GM18870 (cell line): ENCODE data around the gene ACE.
"Not testable (repeated sequence)": the region's sequence is repeated elsewhere in the genome, so short reads cannot be mapped to it uniquely, and the experiment has no call there.

Experiments used
- ATAC-seq: cut with Tn5 transposase; IDR thresholded peaks from one replicate; pipeline ENCODE4 v1.9.1; 2021; ENCODE audit warnings: moderate library complexity; ENCODE audit not compliant: unreplicated experiment

Gene ACE

DNA sequence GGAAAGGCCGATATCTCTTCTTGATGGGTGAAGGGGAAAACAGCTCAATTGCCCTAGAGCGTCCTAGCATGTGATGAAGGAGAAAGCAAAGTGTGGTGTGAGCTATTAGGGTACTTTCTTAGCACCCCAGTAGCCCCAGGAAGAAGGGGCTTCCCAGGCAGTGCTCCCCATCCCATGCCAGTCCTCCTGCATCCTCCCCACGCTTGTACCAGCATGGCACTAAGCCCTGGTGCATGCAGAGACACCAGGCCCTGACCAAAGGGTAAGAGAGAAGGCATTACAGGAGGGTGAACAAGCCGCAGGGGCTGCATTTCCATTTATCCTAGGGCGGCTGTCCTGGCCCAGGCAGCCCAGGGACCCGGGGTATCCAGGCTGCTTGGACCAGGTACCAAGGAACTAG lies 33.8 kb upstream of the ACE start:
- no peak for ATAC-seq

DNA sequence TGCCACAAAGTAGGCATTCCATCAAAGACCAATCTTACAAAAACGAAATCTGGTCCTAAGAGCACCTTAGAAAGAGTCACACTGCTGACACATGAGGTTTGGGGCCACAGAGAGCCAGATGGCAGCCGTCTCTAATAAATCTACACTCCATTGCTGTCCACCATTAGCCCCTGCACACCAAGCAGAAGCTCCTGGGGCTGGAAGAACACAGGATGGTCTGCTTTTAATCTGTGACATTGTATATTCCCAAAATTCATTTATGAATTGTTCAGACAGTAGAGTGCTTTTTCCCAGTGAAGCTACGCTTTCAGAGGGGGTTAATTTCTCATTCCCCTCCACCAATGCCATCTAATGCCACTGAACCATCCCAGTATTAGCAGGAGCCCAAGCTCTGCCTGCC lies 32.4 kb upstream of the ACE start:
- ATAC-seq = no peak

DNA sequence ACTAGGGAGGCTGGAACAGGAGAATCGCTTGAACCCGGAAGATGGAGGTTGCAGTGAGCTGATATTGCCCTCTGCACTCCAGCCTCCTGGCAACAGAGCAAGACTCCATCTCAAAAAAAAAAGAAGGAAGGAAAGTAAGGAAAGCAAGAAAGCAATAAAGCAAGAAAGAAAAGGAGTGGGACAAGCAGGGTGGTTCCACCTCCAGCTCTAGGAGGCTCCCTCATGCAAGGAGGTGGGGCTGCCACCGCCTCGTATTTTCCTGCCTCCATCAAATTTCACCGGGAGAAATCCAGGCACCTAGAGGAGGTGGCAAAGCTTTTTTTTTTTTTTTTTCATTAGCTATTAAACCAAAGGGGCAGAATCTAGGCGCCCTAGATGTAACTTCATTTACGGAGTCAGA lies 31.8 kb upstream of the ACE start:
- no peak for ATAC-seq

DNA sequence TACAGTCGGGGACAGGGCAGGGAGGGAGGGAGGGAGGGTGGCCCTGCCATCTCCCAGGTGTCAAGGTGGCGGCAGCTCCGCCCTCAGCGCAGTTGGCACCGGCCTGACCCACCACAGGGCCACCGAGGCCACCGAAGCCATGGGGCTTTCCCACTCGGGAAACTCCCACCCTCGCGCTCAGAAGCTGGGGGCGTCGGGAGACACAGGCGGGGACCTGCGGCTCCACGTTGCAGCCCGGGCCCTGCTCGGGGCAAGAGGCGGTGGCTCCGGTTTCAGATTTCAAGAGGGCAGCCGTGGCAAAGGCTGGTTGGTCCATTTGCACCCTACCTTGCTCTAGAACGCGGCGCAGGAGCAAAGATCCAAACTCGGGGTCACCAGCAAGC lies 31.3 kb upstream of the ACE start:
- ATAC-seq = no peak

DNA sequence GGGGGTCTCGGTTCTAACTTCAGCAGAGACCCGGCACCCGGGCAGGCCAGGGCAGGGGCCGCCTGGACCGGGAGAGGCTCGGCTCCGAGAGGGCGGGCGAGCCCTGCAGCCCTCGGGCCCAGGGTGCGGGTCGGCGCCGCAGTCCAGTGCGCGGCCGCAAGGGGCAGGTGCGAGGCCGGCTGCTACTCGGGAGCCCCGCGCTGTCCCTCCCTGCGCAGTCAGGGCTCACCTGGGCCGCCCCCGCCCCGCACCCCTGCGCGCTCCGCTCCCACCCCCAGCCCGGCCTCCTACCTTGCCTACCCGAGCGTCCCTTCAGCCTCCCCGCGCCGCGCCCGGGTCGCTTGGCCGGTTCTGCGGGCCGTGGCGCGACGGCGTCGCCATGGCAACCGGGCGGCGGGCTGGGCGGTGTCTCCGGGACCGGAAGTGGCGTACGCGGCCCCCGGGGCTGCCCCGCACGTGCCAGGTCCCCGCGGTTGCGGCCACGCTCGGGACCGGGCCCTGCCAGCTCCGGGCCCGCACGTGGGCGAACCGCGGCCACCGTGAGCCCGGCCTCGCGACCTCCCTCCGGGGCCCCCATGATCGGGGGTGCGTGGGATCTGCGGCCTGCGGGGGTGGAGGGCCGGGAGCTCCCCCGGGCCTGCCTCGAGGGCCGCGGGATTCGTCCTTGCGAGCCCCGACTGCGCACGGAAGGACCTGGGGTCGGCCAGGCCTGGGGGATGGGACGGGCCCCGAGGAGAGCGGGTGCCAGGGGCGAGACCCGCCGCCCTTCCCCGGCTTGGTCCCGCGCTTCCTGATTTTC lies 30.7 kb upstream of the ACE start, which contains the start of gene CYB561:
Gene CYB561, minus strand, starts transcription at position 353 of the 799 bp plus-strand sequence. CDS start 8,759 bp downstream, outside the sequence.
- ATAC-seq = no peak

DNA sequence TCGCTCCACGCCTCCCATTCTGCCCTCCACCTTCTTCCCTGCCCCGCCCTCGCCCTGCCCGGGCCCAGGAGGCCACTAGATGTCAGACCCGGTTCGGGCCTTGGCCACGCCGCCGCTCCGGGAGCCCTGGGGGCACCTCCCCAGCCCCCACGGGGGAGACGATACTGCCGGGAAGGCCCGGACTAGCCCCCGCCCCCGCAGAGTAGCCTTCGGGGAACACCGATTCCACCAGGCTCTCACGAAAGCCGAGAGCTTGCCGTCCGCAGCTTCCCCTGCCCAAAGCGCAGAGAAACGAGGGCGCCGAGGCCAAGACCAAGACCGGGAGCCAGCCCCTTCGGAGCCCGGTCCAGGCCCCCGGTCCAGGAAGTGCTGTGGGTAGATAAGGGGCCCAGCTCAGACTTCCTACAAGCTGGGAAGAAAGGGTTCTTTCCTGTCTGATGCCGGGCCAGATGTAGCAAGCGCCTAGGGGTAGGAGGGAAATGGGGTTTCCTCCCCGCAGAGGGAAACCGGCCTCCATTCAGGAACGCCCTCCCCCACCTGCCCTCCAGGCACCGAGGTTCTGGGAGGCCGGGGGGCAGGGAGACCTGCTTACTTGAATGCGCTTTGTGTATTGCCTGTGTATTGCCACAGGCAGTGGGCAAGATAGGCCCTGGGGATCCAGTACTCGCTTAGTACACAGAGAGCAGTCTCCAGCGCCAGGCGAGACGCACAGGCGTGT lies 29.9 kb upstream of the ACE start:
- ATAC-seq = no peak

DNA sequence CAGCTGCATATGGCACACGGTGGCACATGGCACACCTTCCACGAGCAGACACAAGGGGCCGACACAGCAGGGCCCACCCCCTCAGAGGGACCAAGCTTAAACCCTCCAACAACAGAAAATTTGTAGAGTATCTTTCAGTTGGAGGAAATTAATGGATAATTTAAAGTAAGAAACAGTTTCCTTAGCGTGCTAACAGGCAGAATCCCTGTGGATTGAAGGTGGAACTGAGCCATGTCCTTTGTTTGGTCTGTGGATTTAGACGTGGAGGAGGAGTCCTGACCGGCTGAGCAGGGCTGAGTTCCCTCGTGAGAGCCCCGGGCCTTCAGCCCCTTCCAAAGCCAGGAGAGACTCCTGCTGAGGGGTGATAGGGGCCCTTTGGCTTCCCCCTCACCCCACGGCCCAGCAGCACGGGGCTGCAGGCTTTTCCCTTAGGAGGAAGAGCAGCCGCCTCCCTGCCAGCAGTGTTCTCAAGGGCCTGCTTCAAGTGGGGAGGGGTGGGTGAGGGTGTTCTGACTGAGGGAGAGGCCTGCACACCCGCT lies 29.3 kb upstream of the ACE start:
- no peak for ATAC-seq

DNA sequence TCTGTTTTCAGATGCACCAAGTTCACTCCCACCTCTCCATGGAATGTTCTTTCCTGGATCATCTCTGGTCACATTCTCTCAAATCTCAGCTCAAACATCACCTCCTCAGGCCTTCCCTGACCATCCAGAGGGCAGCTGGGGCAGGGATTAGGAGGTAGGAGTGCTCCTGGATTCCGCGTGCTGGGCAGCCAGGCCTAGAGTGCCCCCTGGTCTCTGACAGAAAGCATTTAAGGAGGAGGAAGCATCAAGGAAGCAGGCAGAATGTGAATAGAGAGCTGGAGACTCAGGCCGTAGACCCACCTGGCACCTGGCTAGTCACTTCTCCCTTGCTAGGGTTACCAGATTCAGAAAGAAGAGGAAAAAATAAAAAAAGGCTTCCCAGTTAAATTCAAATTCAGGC lies 28.2 kb upstream of the ACE start:
- no peak for ATAC-seq

DNA sequence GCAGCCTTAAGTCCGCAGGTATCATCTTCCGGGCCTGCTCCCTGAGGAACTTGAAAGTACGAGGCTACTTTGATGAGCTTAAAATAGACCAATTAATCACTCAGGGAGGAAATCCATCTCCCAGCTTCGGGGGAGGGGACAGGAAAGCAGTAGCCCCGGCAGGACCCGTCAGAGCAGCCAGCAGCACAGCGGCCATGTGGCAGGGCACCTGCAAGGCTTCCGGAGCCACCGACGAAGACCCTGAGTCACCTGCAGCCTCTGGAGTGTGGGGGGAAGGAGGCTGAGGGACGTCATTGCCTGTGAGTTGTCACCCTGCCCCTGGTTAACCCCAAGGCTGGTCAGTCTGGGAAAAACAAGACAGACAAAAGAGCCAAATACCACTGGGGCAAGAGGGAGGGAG lies 26.3 kb upstream of the ACE start:
- ATAC-seq = no peak

DNA sequence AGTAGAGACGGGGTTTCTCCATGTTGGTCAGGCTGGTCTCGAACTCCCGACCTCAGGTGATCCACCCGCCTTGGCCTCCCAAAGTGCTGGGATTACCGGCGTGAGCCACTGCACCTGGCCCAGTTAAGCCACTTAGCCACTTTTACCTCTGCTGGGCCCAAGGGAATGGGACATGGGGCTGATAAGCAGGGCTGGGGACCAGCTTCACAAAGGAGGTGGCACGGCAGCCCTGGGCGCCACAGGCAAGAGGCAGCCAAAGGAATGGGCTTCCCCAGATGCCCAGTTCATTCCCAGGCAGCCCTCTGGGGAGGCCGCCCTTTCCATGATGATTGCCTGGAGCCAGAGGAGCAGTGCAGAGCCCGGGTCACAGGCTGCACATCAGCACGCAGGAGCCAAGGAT lies 25.7 kb upstream of the ACE start:
- ATAC-seq = no peak

DNA sequence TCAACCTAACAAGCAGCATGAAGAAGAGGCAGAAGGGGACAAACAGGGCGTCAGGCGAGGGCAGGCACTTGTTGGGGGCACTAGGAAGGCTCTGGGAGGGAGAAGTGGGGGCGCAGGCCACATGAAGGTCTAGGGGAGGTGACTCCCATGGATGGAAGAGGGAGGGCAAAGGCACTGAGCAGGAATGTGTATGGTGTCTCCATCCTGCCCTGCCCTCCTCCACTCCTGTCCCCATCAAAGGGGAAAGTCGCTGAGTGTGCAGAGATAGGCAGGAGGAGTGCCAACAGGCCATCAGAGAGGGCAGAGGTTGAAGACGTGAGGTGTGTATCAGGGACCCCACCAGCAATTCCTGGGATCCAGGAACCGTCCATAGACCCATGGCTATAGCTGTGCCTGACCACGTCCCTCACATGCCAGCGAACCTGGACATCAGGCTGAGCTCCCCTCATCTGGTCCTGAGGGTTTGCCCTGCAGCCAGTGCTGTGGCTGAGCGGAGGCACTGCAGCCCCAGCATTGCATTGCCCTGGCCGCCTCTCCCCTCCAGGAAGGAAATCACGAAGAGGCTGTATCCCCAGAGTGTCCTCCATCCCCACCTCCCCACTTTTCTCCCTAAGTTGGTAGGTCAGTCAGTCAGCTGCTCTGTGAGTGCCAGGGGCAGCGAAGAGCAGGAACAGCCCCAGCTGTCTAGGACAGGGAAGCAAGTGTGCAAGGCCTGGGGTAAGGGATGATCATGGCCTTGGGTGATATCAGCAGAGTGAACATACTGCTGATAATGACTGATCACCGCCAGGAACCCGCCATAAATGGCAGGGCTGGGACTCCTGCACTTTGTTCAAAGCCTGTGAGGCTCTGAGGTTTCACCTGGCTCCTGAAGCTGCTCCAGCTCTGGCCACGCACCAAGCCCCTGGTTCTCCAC lies 24.6 kb upstream of the ACE start:
- ATAC-seq = no peak

DNA sequence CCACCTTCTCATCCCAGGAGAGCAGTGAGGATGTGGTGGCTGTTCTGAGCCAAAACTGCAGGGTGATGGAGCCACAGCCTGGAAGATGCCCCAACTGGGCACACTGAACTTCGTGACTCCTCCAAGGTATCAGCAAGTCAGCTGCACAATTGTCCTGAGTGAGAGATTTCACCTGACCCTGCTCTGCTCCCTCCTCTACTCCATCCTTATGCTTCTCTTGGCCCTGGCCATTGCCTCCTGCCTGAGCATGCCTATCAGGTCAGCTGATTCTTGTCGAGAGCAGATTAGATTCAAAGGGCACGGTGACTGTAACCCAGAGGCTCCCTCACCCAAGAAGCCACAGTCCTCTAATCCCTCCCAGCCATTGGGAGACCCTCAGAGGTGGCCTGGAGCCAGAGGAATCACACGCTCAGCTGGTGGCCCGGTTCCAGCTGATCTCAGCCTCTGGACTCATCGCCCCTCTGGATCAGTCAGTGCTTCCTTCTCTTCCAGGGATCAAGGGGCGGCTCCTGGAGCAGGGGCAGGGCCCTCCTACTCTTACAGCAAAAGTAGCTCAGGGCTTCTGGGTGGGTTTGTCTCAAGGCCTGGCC lies 23.8 kb upstream of the ACE start:
- no peak for ATAC-seq

DNA sequence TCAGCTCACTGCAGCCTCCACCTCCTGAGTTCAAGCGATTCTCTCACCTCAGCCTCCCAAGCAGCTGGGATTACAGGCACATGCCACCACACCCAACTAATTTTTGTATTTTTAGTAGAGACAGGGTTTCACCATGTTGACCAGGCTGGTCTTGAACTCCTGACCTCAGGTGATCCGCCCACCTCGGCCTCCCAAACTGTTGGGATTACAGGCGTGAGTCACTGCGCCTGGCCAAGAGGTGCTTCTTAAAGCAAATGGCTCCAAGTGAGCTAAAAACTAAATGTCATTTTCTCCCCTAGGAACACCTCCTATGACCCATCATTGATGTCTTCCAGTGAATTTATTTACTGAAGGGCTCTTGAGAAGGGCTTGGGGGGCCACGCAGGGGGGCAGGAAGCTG lies 22.5 kb upstream of the ACE start:
- ATAC-seq = not testable (repeated sequence)

DNA sequence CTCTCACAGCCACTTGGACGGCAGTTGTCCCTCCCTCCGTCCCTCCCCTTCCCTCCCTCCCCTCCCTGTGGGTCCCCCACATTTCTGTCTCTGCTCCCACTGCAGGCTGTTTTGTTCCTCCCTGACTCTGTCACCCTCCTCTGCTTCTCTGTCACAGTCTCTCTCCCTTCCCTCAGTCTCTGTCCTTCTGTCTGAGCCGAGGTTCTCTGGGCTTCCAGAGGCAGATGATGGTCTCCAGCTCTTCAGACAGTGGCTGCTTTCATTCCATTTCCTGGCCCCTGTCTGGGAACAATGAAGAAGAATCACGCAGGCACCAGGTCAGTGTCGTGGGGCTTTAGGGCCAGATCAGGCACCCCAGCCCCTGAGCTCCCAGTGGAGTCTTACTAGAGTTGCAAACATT lies 21.9 kb upstream of the ACE start:
- no peak for ATAC-seq

DNA sequence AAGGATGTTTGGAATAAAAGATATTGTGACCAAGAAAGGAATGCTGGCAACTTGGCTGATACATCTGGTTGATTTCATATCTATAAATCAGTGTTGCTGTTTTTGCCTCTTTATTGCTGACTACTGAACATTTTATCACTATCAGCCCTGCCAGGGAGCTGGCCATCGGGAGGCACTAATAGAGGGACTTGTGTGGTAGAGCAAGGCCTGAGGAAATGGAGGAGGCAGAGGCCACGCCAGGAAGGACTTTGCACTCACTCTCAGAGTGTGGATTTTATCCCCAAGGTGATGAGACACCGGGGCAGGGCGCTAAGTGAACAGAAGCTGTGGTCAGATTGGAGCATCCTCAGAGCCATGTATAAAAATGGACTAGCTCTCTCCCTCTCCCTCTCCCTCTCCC lies 21.4 kb upstream of the ACE start:
- no peak for ATAC-seq

DNA sequence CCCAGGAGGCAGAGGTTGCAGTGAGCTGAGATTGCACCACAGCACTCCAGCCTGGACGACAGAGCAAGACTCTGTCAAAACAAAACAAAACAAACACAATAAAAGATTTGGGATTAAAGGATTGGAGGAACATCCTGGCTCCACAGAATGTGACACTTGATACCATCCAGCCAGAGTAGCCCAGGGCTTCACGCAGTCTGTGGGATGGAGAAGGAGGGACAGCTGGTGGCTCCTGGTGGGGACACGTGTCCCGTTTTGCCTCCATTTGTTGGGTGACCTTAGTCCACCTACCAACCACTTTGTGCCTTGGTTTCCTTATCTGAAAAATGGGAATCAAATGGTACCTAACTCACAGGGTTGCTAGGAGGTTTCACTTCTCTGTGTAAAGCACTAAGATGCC lies 18.4 kb upstream of the ACE start:
- no peak for ATAC-seq

DNA sequence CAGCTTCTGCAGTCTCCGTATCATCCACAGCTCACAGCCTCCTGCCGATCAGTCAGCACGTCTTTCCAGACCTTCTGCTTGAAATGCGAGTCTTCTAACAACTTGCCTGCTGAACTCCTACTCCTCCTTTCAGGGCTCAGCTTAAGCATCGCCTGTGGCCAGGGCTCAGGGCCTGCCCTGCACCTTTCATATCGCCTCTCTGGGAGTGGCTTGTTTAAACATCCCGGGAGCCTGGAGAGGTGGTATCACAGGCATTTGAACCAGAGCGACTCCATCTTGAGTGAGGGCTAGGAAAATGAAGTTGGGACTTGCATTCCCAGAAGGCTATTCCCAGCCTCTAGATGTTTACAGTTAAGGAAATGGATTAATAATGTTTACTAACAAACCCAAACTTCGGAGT lies 16.8 kb upstream of the ACE start:
- ATAC-seq = no peak

DNA sequence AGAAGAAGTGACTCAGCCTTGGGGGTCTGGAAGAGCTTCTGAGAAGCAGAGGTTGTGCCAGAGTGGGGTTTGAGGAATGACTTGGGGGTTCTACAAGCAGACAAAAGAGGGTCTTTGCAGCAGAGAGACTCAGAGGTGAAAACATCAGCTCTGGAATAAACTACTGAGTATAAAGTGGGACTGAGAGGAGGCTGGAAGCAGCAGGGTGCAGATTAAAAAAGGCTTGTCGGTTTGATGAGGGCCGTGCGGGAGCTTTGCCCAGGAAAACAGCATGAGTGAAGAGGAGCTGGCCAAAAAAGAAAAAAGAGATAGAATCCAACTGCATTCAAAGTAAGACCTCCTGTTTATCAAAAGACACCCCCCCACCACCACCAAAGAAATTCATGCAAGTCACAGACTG lies 13.1 kb upstream of the ACE start:
- ATAC-seq = no peak

DNA sequence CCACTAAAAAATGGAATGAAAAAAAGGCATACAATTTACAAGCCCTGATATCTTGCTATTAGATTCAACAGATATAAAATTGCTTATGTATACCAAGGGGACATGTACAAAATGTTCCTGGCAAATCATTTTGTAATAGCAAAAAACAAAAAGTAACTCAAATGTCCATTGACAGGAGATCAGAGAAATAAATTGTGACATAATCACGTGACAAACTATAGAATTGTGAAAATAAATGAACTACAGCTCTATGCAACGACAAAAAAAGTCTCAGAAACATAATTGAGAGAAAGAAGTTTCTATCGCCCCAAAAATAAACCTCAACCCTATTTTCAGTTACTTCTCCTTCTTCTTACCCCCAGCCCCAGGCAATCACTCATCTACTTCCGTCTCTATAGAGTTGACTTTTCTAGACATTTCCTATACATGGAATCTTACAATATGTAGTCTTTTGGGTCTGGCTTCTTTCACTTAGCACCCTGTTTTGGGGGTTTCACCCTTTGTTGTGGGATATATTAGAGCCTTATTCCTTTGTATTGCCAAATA lies 12.1 kb upstream of the ACE start:
- no peak for ATAC-seq

DNA sequence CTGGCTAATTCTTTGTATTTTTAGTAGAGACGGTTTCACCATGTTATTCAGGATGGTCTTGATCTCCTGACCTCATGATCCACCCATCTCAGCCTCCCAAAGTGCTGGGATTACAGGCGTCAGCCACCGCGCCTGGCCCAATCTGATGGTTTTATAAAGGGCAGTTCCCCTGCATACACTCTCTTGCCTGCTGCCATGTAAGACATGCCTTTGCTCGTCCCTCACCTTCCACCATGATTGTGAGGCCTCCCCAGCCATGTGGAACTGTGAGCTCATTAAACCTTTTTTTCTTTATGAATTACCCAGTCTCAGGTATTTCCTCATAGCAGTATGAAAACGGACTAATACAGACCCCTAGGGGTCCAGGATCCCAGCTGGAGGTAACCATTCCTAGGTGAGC lies 8.8 kb upstream of the ACE start:
- not testable (repeated sequence) for ATAC-seq

DNA sequence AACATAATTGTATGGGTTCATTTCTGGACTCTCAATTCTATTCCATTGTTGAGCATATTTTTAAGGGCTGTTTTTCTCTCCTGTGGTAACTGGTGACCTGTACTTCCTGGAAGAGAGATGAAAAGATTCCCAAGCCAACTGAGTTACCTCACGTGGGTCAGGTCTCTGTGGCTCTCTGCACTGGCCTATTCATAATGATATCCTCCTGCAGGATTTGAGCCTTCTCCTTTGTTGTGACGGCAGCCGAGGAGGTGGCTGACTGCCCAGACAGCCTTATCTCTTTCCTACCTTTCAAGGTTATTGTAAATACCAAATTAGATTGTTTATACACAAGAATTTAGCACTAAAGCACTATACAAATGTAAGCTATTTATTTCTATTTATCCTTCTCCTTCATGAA lies 2.7 kb upstream of the ACE start:
- no peak for ATAC-seq
